HG03025 (cell line): ENCODE measurements around the gene HSPA1B.
A peak's percentile ranks its signal among the peaks of the same experiment; 100 is the strongest.
"Not testable (repeated sequence)": the region's sequence is repeated elsewhere in the genome, so short reads cannot be mapped to it uniquely, and the experiment has no call there.

Experiments used
- ATAC-seq: cut with Tn5 transposase; IDR thresholded peaks from one replicate; pipeline ENCODE4 v1.9.1; 2021; ENCODE audit warnings: mild to moderate bottlenecking, moderate library complexity; ENCODE audit not compliant: unreplicated experiment, low FRiP score

The HSPA1B gene

GRCh38 chr6:31827286-31828079 is at the start of gene HSPA1B:
HSPA1B (plus strand) TSS chr6:31827738; CDS start chr6:31827951, 213 bp downstream.
- ATAC-seq, result peak; percentile 83

- ATAC-seq, result no peak
Measured at GRCh38 chr6:31778193-31778592, 49.3 kb upstream of the HSPA1B start.

GRCh38 chr6:31778999-31779885 is 48.3 kb upstream of the HSPA1B start:
- ATAC-seq, result no peak

GRCh38 chr6:31779908-31780307 is 47.6 kb upstream of the HSPA1B start:
- no peak for ATAC-seq

- ATAC-seq, result no peak
Measured at GRCh38 chr6:31780507-31781243, 46.9 kb upstream of the HSPA1B start.

- no peak for ATAC-seq
Measured at GRCh38 chr6:31781244-31782125, 46.1 kb upstream of the HSPA1B start.

- ATAC-seq, result no peak
Measured at GRCh38 chr6:31782126-31782855, 45.2 kb upstream of the HSPA1B start.

- no peak for ATAC-seq
Measured at GRCh38 chr6:31784098-31784925, 43.2 kb upstream of the HSPA1B start.

- no peak for ATAC-seq
Measured at GRCh38 chr6:31785475-31785874, 42.1 kb upstream of the HSPA1B start.

- no peak for ATAC-seq
Measured at GRCh38 chr6:31791324-31792089, 36.0 kb upstream of the HSPA1B start.

GRCh38 chr6:31792090-31792374 is 35.5 kb upstream of the HSPA1B start:
- no peak for ATAC-seq

GRCh38 chr6:31792761-31793171 is 34.8 kb upstream of the HSPA1B start:
- no peak for ATAC-seq

GRCh38 chr6:31793927-31794245 is 33.7 kb upstream of the HSPA1B start:
- ATAC-seq, result not testable (repeated sequence)

- no peak for ATAC-seq
Measured at GRCh38 chr6:31794294-31794865, 33.2 kb upstream of the HSPA1B start.

GRCh38 chr6:31794866-31795615 is 32.5 kb upstream of the HSPA1B start:
- ATAC-seq, result no peak

- peak; percentile 62 for ATAC-seq
Measured at GRCh38 chr6:31795616-31796298, 31.8 kb upstream of the HSPA1B start, which contains the start of gene VARS1. VARS1 (minus strand) TSS chr6:31795752; CDS start chr6:31795217, 535 bp downstream.
